ENCODE data around the gene ADA.

Gene ADA

GRCh38 chr20:44629542-44629941, 22.0 kb downstream of the ADA start:
- H3K27me3 Mint-ChIP-seq (ENCODE audit: low read depth, poor library complexity): peaks cover 6% of the 10 kb centered on the region
- no peak overlapping the region for H3K4me3 Mint-ChIP-seq
- TF ChIP-seq, protein P1, sequence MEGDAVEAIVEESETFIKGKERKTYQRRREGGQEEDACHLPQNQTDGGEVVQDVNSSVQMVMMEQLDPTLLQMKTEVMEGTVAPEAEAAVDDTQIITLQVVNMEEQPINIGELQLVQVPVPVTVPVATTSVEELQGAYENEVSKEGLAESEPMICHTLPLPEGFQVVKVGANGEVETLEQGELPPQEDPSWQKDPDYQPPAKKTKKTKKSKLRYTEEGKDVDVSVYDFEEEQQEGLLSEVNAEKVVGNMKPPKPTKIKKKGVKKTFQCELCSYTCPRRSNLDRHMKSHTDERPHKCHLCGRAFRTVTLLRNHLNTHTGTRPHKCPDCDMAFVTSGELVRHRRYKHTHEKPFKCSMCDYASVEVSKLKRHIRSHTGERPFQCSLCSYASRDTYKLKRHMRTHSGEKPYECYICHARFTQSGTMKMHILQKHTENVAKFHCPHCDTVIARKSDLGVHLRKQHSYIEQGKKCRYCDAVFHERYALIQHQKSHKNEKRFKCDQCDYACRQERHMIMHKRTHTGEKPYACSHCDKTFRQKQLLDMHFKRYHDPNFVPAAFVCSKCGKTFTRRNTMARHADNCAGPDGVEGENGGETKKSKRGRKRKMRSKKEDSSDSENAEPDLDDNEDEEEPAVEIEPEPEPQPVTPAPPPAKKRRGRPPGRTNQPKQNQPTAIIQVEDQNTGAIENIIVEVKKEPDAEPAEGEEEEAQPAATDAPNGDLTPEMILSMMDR (IDR thresholded peaks at IDR 0.05): no peak
- peaks cover 3% of the 10 kb centered on the region for H3K36me3 Mint-ChIP-seq (ENCODE audit: low read depth)
- no peaks in the 10 kb centered on the region for H3K9me3 Mint-ChIP-seq
- DNase-seq: no peak
- H3K27ac Mint-ChIP-seq: no peak overlapping the region
- peaks cover 27% of the 10 kb centered on the region for H3K4me1 Mint-ChIP-seq

DNA sequence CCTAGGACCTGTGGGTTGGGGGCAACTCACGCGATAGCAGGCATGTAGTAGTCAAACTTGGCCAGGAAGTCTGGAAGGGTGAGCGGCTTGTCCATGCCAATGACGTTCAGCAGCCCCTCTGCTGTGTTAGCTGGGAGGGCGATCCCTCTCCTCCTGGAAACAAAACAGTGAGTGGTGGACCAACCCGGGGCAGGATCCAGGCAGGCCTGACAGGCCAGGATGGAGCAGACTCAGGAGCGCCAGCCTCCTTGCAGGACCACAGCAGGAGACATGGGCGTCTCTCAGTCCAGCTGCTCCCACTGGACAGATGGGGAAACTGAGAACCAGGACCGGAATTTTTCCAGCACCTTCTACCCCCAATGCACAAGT, 22.5 kb downstream of the ADA start:
- Mint-ChIP-seq H3K36me3 (ENCODE audit: low read depth) (peaks cover 7% of the 10 kb centered on the region), H3K4me3 (no peak overlapping the region), H3K4me1 (peaks cover 23% of the 10 kb centered on the region), H3K27ac (no peak overlapping the region), H3K27me3 (ENCODE audit: low read depth, poor library complexity) (peaks cover 6% of the 10 kb centered on the region), H3K9me3 (no peaks in the 10 kb centered on the region)
- no peak for DNase-seq
- TF ChIP-seq, protein P1 (IDR thresholded peaks at IDR 0.05): no peak

DNA sequence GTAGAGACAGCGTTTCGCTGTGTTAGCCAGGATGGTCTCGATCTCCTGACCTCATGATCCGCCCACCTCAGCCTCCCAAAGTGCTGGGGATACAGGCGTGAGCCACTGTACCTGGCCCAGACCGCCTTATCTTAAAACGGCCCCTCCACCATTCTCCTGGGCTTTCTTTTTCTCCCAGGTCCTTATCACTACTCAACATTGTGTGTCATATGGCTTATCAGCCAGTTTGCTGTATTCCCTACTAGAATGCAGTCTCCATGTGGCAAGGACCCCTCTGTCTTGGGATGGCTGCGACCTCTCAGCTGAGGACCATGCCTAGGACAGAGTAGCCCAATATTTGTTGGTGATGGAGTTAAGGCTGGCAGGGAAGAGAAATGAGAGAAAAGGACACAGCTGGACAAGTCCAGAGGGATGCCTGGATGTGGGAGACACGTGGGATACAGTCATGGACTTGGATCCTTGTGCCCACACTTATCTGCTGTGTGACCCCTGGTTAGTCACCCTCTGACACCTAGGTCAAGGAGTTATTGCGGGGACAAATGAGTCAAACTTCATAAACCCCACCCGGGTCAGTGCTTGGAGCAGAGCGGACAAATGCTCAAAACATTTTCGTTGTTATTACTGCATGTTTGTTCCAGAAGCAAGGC, 24.0 kb downstream of the ADA start:
- H3K9me3 Mint-ChIP-seq: peaks cover 8% of the 10 kb centered on the region
- TF ChIP-seq, protein P1 (IDR thresholded peaks at IDR 0.05): no peak
- peaks cover 2% of the 10 kb centered on the region for H3K27me3 Mint-ChIP-seq (ENCODE audit: low read depth, poor library complexity)
- no peak for DNase-seq
- H3K27ac Mint-ChIP-seq: peak overlapping the region; percentile 89
- H3K4me3 Mint-ChIP-seq: no peak overlapping the region
- H3K4me1 Mint-ChIP-seq: peaks cover 9% of the 10 kb centered on the region
- H3K36me3 Mint-ChIP-seq (ENCODE audit: low read depth): peaks cover 22% of the 10 kb centered on the region

GRCh38 chr20:44626278-44626677, 25.2 kb downstream of the ADA start:
- Mint-ChIP-seq H3K27me3 (ENCODE audit: low read depth, poor library complexity) (peaks cover 2% of the 10 kb centered on the region), H3K9me3 (peaks cover 8% of the 10 kb centered on the region), H3K27ac (no peak overlapping the region), H3K36me3 (ENCODE audit: low read depth) (peaks cover 34% of the 10 kb centered on the region), H3K4me3 (no peak overlapping the region), H3K4me1 (no peaks in the 10 kb centered on the region)
- TF ChIP-seq, protein P1 (IDR thresholded peaks at IDR 0.05): no peak
- no peak for DNase-seq

DNA sequence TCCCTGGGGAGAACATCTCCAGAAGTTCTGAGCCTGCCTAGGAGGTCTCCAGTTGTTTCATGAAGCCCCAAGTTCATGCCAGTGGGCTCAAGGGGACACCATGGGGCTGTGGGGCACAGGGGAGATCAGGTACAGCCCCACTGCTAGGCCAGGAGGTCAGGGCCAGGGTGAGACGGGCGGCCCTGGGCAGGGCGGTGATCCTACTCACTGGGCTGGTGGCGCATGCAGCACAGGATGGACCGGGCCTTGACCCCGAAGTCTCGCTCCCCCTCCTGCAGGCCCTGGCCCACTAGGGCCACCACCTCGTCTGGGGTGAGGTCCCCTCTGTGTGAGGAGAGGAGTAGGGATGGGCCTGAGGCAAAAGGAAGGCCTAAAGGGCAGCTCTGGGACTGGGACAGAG, 26.1 kb downstream of the ADA start:
- Mint-ChIP-seq H3K27ac (no peak overlapping the region), H3K9me3 (peaks cover 8% of the 10 kb centered on the region), H3K36me3 (ENCODE audit: low read depth) (peaks cover 43% of the 10 kb centered on the region), H3K4me3 (no peak overlapping the region), H3K4me1 (no peaks in the 10 kb centered on the region), H3K27me3 (ENCODE audit: low read depth, poor library complexity) (peaks cover 2% of the 10 kb centered on the region)
- TF ChIP-seq, protein P1 (IDR thresholded peaks at IDR 0.05): no peak
- DNase-seq: no peak

DNA sequence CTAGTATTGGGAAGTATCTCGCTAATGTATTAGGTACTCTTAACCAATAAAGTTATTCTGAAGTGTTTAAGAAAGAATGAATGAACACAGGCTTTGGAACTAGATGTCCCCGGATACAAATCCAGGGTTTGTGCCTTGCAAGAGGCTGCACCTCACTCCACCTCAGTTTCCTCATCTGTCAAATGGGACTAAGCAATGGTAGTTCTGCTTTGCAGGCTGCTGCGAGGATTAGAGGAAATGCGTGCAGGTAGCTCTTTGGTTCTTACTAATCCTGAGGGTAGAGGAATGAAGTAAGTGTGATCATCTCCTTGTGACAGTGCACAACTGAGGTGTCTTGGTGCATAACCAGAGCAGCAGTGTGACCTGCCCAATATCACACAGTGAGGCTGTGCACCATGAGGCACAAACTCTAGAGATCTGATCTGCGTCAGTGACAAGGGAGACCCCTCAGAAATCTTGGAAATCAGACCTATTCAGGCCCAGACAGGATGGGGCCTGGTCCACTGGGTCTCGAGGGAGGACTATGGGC, 26.7 kb downstream of the ADA start:
- no peak for DNase-seq
- H3K9me3 Mint-ChIP-seq: peaks cover 8% of the 10 kb centered on the region

More for the DNA sequence above, 26.7 kb downstream of the ADA start:
- TF ChIP-seq, protein P1 (IDR thresholded peaks at IDR 0.05): no peak
- H3K4me1 Mint-ChIP-seq: no peaks in the 10 kb centered on the region
- H3K4me3 Mint-ChIP-seq: no peak overlapping the region
- peaks cover 48% of the 10 kb centered on the region for H3K36me3 Mint-ChIP-seq (ENCODE audit: low read depth)
- H3K27ac Mint-ChIP-seq: no peak overlapping the region
- peaks cover 2% of the 10 kb centered on the region for H3K27me3 Mint-ChIP-seq (ENCODE audit: low read depth, poor library complexity)

Measured in nephron progenitor cell (in vitro differentiated cells).